ENCODE measurements around the gene NUP93.

Gene NUP93

DNA sequence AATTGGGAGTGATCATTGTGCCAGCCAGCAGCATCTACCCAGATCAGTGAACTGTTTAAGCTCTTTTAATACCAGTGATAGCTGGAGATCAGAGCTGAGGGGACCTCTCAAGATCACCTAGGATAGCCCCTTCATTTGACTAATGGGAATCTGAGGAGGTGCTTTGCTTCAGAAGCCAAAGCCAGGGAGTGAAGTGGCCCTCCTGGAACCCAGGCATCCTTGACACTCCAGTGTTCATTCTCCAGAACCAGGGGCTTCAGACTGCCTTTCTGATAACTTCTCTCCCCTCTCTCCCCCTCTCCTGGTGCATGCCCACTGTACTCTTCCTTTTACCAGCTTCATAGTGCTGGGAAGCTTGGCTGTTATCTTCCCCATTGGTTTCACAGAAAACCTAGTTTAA, 87.1 kb downstream of the NUP93 start:
- no peaks in the 10 kb centered on the region for H3K27me3 Mint-ChIP-seq (ENCODE audit: low read depth)
- H3K27ac Mint-ChIP-seq = no peak overlapping the region

DNA sequence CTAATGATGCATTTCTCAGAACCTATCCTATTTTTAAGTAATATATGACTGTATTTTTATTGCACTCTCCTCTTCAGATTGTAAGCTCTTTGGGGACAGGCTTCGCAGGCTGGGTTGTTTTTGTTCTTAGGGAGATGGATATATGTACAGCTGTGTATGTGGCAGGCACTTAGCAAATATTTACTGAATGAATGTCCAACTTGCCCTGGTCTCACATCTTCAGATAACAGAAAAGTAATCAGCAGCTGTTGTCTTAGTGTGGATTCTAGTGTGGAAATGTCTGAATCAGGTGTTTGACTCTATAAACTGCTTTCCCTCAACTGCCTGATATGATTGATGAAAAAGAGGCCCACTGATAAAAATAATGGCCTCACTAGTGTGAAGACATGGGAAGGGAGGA, 88.0 kb downstream of the NUP93 start:
- Mint-ChIP-seq H3K36me3 (ENCODE audit: low read depth) (peaks cover 10% of the 10 kb centered on the region), H3K9me3 (no peaks in the 10 kb centered on the region), H3K27ac (no peak overlapping the region), H3K27me3 (ENCODE audit: low read depth) (no peaks in the 10 kb centered on the region), H3K4me1 (ENCODE audit: low read depth) (peaks cover 2% of the 10 kb centered on the region), H3K4me3 (no peak overlapping the region)

More for the DNA sequence above, 87.1 kb downstream of the NUP93 start:
- Mint-ChIP-seq H3K4me1 (ENCODE audit: low read depth) (peaks cover 4% of the 10 kb centered on the region), H3K36me3 (ENCODE audit: low read depth) (peaks cover 8% of the 10 kb centered on the region), H3K9me3 (no peaks in the 10 kb centered on the region), H3K4me3 (no peak overlapping the region)

DNA sequence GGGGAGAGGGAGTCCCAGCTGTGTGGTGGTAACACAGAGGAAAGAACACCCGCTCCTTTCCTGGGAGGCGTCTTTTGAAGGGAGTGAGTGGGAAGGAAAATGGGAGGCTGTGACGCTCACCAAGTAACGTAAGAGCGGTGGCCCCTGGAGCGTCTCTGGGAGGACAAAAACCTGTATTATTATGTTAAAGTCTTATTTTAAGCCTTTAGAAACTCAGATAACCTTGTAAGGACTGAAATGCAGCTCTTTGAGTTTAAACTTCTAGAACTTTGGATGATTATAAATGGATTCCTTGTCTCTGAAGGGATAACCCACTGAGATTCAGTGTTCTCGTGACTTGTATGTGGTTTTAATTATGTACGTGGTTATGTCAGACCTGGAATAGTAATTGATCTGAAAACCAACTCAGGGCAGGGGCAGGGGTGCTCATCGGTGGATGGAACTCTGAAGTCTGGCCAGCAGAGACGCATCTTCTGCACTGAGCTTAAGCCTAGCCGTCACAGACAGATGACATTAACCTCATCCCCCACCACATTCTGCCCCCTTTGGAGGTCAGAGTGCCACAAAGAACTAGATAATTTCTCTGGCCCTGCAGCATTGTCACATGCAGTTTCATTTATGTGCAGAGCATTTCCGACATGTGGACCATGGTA, 93.3 kb downstream of the NUP93 start:
- H3K4me3 Mint-ChIP-seq = no peak overlapping the region
- H3K36me3 Mint-ChIP-seq (ENCODE audit: low read depth) = peaks cover 14% of the 10 kb centered on the region
- H3K9me3 Mint-ChIP-seq = no peaks in the 10 kb centered on the region
- H3K27me3 Mint-ChIP-seq (ENCODE audit: low read depth) = no peaks in the 10 kb centered on the region
- H3K4me1 Mint-ChIP-seq (ENCODE audit: low read depth) = no peaks in the 10 kb centered on the region
- H3K27ac Mint-ChIP-seq = no peak overlapping the region

DNA sequence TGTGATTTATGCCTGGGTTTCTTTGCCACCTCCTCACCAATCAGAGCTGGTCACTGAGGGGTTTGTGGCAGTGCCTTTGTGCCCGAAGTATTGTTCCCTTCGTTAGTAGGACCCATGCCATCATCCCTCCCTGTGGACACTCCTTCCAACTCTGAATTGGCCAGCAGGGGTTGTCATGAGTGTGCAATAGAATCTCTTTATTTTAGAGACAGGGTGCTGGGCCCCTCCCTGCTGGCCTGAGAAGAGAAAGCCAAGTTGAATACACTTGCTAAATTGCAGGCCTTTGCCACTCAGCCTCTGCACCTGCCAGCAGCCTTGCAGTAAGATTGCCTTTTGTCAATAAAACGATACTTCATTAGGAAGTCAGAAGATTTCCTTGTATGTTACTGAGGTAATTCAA, 94.4 kb downstream of the NUP93 start:
- Mint-ChIP-seq H3K36me3 (ENCODE audit: low read depth) (peaks cover 18% of the 10 kb centered on the region), H3K27me3 (ENCODE audit: low read depth) (no peaks in the 10 kb centered on the region), H3K27ac (no peak overlapping the region), H3K4me1 (ENCODE audit: low read depth) (no peaks in the 10 kb centered on the region), H3K9me3 (no peaks in the 10 kb centered on the region), H3K4me3 (no peak overlapping the region)

DNA sequence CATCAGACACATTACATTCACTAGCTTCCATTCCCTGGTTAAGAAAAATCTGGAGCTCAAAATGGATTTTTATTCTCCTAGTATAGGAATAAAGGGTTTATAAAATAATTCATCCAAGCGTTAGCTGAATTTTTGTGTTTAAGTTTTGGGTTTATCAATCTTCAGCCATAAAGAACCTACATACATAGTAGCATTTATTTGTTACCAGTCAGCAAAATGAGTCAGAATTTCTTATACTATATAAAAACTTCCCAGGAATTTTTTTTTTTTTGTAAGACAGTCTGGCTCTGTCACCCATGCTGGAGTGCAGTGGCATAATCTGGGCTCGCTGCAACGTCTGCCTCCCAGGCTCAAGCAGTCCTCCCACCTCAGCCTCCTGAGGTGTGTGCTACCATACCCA, 94.9 kb downstream of the NUP93 start:
- no peaks in the 10 kb centered on the region for H3K27me3 Mint-ChIP-seq (ENCODE audit: low read depth)
- no peaks in the 10 kb centered on the region for H3K4me1 Mint-ChIP-seq (ENCODE audit: low read depth)
- H3K9me3 Mint-ChIP-seq = no peaks in the 10 kb centered on the region
- no peak overlapping the region for H3K4me3 Mint-ChIP-seq
- H3K27ac Mint-ChIP-seq = no peak overlapping the region
- peaks cover 18% of the 10 kb centered on the region for H3K36me3 Mint-ChIP-seq (ENCODE audit: low read depth)

DNA sequence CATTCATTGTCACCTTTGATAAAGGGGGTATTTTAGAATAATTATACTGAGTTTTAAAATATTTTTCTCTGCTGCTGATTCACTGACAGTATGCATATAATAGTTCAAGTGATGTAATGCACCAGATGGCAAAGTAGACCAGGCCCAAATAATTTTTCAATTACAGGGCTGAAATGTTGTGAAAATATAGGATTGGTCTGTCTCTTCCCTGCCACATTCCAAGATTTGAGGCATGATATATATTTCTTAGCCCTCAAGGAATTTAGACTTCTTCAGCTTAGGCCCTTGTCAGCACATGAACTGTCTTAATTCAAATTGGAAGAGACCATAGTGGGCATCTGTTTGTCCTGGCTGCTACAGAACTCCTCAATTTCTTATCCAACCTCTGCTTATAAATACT, 95.9 kb downstream of the NUP93 start:
- no peaks in the 10 kb centered on the region for H3K27me3 Mint-ChIP-seq (ENCODE audit: low read depth)
- H3K4me3 Mint-ChIP-seq = no peak overlapping the region
- no peak overlapping the region for H3K27ac Mint-ChIP-seq
- H3K9me3 Mint-ChIP-seq = no peaks in the 10 kb centered on the region
- H3K36me3 Mint-ChIP-seq (ENCODE audit: low read depth) = peaks cover 16% of the 10 kb centered on the region
- H3K4me1 Mint-ChIP-seq (ENCODE audit: low read depth) = no peaks in the 10 kb centered on the region

DNA sequence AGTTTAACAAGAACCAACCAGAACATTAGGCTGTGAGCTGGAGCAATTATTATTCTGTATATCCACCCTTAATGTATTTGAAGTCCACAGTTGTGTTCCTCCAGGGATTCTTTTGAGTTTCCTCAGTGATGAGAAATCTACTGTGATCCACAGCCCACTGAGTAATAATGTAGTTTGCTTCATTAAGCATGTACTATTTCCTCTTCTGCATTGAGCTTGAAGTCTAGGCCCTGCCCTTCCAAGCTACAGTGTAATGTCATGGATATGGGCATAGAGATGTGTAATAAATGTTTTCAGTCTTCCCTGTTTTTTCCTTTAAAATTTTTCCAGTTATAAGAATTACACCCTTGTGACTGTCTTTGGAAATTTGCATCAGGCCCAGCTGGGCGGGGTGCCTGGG, 98.7 kb downstream of the NUP93 start:
- peaks cover 24% of the 10 kb centered on the region for H3K36me3 Mint-ChIP-seq (ENCODE audit: low read depth)

DNA sequence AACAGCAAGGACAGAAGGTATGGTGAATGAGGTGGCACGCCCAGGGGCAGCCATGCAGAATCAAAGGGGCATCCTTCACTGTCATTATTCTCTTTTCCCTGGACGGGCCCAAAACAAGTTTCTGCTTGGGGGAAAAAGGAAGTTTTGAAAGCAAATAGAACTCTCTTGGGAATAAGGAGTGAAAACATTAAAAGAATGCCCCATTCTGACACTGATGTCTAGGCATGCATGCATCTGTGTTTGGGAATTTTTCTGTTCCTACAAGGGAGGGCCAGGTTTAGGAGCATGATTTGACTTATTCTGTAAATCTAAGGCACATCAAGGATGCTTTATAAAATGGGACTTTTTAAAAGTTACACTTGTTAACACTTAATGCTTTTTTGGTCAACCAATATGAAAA, 100.7 kb downstream of the NUP93 start:
- no peaks in the 10 kb centered on the region for H3K9me3 Mint-ChIP-seq
- no peaks in the 10 kb centered on the region for H3K4me1 Mint-ChIP-seq (ENCODE audit: low read depth)
- no peaks in the 10 kb centered on the region for H3K27me3 Mint-ChIP-seq (ENCODE audit: low read depth)
- H3K27ac Mint-ChIP-seq = no peak overlapping the region
- H3K36me3 Mint-ChIP-seq (ENCODE audit: low read depth) = peaks cover 37% of the 10 kb centered on the region
- H3K4me3 Mint-ChIP-seq = no peak overlapping the region

More for the DNA sequence above, 98.7 kb downstream of the NUP93 start:
- H3K27ac Mint-ChIP-seq = no peak overlapping the region
- no peaks in the 10 kb centered on the region for H3K4me1 Mint-ChIP-seq (ENCODE audit: low read depth)
- no peak overlapping the region for H3K4me3 Mint-ChIP-seq
- H3K27me3 Mint-ChIP-seq (ENCODE audit: low read depth) = no peaks in the 10 kb centered on the region
- H3K9me3 Mint-ChIP-seq = no peaks in the 10 kb centered on the region

DNA sequence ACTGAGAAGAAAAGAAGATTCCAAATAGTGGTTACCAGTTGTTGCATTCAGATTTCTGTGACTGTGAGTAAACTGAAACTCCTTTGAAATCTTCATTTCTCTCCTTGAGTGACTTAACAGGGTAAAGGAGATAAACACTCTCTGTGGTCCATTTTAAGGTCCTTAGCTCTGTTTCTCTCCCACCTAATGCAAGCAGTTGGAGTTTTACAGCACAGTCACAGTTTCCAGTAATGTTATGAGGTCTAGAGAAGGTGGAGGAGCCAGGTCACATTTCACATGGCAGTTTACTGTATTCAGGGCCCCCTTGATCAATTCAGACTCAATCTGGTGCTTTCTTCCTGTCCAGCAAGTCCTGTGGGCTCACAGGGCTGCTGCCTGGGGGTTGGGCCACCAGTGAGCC, 102.8 kb downstream of the NUP93 start:
- Mint-ChIP-seq H3K4me1 (ENCODE audit: low read depth) (no peaks in the 10 kb centered on the region), H3K27me3 (ENCODE audit: low read depth) (no peaks in the 10 kb centered on the region), H3K27ac (no peak overlapping the region), H3K9me3 (no peaks in the 10 kb centered on the region), H3K36me3 (ENCODE audit: low read depth) (peaks cover 40% of the 10 kb centered on the region), H3K4me3 (no peak overlapping the region)

DNA sequence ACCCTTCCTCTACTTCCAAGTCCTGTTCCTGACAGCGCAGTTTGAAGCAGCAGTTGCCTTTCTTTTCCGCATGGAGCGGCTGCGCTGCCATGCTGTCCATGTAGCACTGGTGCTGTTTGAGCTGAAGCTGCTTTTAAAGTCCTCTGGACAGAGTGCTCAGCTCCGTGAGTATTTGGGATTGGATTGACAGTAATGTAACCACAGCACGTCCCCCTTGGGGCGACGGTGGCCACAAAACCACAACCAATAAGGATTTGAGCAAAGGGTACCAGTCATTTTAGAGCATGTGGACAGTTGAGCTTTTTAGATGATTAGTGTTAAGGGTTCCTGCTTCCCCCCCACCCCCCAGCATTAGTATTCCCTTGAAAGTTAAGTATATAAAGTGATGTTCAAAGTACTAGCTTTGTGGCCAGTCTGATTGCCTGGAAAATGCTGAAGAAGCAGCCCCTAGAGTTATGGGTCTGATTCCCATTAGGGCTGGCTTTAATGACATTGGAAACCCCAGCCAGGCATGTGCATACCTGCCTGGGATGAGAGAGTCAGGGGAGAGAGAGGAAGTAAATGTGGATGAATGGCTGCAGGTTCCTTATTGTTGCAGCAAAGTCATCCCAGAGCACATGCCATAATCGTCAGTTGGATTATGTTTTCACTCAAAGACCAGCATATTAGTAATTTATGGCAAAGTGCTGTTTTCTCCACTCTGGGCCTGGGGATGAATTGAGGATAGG, 103.5 kb downstream of the NUP93 start:
- no peaks in the 10 kb centered on the region for H3K27me3 Mint-ChIP-seq (ENCODE audit: low read depth)
- H3K36me3 Mint-ChIP-seq (ENCODE audit: low read depth) = peaks cover 45% of the 10 kb centered on the region
- no peak overlapping the region for H3K27ac Mint-ChIP-seq
- H3K9me3 Mint-ChIP-seq = no peaks in the 10 kb centered on the region
- no peaks in the 10 kb centered on the region for H3K4me1 Mint-ChIP-seq (ENCODE audit: low read depth)
- H3K4me3 Mint-ChIP-seq = no peak overlapping the region

DNA sequence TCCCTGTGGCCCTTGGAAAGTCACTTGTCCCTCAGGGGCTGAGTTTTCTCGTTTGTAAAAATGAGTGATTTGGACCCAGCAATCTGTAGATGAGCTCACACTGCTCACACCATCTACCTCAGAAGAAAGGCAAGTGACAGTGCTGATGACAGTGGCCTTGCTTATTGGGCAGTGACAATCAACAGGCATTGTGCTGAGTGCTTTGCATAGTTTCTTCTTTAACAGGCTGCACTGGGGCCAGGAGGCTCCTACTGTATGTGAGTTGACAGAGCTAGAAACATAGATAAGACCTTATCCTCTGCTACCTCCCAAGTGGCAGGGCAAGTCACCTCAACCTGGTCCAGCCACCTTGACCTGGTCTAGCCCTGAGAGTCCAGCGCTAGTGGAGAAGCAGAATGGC, 105.4 kb downstream of the NUP93 start:
- no peaks in the 10 kb centered on the region for H3K27me3 Mint-ChIP-seq (ENCODE audit: low read depth)
- H3K9me3 Mint-ChIP-seq = no peaks in the 10 kb centered on the region
- H3K4me1 Mint-ChIP-seq (ENCODE audit: low read depth) = no peaks in the 10 kb centered on the region
- no peak overlapping the region for H3K27ac Mint-ChIP-seq
- H3K36me3 Mint-ChIP-seq (ENCODE audit: low read depth) = peaks cover 40% of the 10 kb centered on the region
- no peak overlapping the region for H3K4me3 Mint-ChIP-seq

DNA sequence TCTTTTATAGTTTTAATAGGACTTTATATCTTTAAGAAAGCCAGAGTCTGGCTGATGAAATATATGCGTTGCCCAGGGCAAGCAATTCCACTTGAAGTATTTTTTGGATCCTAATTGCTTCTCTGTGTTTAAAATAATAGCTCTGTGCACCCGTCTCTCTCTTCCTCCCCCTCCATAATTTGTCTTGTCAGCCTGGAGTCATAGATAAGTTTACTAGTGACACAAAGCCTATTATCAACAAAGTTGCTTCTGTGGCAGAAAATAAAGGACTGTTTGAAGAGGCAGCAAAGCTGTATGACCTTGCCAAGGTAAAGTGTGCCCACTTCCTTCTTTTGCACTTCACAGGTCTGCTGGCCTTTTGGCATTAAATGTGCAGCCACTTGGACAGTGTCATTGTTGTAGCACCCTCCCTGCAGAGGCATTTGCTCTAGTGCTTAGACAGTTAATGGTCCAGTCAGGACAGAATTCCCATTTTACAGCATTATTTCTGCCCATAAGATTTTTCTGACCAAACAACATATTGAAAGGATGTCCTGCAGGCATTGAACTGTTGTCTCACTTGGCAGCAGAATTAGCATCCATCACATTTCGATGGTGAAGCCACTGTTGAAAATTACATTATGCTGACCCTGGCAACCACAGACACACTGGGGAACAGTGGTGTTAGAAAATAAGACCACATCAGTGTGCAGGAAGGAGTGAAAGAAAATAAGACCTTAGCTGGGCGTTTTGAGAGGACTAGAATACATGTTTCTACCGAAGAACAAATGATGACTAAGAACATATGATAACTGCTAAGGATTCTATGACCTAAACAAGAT, 106.7 kb downstream of the NUP93 start:
- Mint-ChIP-seq H3K4me1 (ENCODE audit: low read depth) (no peaks in the 10 kb centered on the region), H3K27me3 (ENCODE audit: low read depth) (no peaks in the 10 kb centered on the region), H3K4me3 (no peak overlapping the region), H3K27ac (no peak overlapping the region), H3K9me3 (no peaks in the 10 kb centered on the region), H3K36me3 (ENCODE audit: low read depth) (peaks cover 43% of the 10 kb centered on the region)

DNA sequence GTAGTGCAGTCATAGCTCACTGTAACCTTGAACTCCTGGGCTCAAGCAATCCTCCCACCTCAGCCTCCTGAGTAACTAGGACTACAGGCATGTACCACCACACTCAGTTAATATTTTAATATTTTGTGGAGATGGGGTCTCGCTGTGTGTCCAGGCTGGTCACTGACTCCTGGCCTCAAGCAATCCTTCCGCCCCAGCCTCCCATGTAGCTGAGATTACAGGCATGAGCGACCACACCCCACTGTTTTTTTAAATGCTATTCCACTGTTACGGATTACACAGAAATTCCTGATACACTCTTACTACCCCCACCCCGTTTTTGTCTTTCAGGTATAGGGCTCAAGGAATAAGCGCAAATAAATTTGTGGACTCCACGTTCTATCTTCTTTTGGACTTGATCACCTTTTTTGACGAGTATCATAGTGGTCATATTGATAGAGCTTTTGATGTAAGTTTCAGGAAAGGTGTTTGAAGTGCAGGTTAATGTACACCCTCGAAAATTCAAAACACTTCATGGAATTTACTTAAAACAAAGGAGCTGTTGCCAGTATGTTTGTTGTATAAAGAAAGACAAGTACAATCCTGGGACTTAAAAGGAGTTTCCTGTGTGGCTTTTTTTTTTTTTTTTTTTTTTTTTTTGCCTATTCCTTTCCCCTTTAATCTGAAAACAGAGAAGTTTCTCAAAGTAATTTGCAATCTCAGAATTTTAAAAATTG, 108.9 kb downstream of the NUP93 start:
- Mint-ChIP-seq H3K4me3 (no peak overlapping the region), H3K36me3 (ENCODE audit: low read depth) (peaks cover 36% of the 10 kb centered on the region), H3K27me3 (ENCODE audit: low read depth) (no peaks in the 10 kb centered on the region)

DNA sequence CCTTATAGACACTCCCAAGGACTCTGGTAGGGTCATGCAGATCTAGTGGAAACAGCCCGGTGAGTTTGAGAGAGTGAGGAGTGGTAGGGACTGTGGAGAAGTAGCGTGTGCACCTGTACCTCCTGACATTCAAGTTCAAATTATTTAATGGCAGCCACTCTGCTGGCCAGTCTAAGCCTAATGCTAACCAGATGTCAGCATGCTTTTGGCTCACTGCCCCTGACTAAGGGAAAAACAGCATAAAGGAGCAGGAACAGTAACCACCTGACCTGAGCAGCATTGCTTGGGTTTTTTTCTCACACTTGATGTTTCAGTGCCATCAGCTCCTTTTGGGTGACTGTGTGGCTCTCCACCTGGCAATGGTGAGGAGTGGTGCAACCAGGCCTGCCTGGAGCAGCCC, 111.3 kb downstream of the NUP93 start:
- no peaks in the 10 kb centered on the region for H3K4me1 Mint-ChIP-seq (ENCODE audit: low read depth)
- H3K27me3 Mint-ChIP-seq (ENCODE audit: low read depth) = no peaks in the 10 kb centered on the region
- H3K36me3 Mint-ChIP-seq (ENCODE audit: low read depth) = peaks cover 30% of the 10 kb centered on the region
- H3K9me3 Mint-ChIP-seq = no peaks in the 10 kb centered on the region
- H3K27ac Mint-ChIP-seq = no peak overlapping the region
- no peak overlapping the region for H3K4me3 Mint-ChIP-seq

More for the DNA sequence above, 108.9 kb downstream of the NUP93 start:
- H3K27ac Mint-ChIP-seq = no peak overlapping the region
- no peaks in the 10 kb centered on the region for H3K4me1 Mint-ChIP-seq (ENCODE audit: low read depth)
- no peaks in the 10 kb centered on the region for H3K9me3 Mint-ChIP-seq
